Activated CD8-positive, alpha-beta memory T cell treated with anti-CD3 and anti-CD28 coated beads for 36 hours (primary cell): Measurements from ENCODE around the gene TAS1R2. TPM values are rescaled to one million over a fixed set of nuclear protein-coding genes. Genes with fewer than 3 reads are reported as not detected.

Experiments
- CTCF ChIA-PET: fragments of 350-600 bp; sonication (Branson Sonifier 250); formaldehyde crosslinking; loops from one replicate; lab custom pipeline; 2021; ENCODE audit warnings: antibody characterized with exemption; lab: Charles Lee
- POLR2A ChIA-PET: fragments of 350-600 bp; sonication (Branson Sonifier 250); formaldehyde crosslinking; loops from one replicate; lab custom pipeline; 2021; ENCODE audit warnings: antibody characterized with exemption; lab: Charles Lee
- total RNA-seq, 2 experiments: library from RNA; stranded (reverse); gene quantifications; one replicate each; pipeline ENCODE4 v1.2.3, GENCODE V29; 2021

The TAS1R2 gene
- total RNA-seq, 2 experiments from 2014 or later: not detected

DNA sequence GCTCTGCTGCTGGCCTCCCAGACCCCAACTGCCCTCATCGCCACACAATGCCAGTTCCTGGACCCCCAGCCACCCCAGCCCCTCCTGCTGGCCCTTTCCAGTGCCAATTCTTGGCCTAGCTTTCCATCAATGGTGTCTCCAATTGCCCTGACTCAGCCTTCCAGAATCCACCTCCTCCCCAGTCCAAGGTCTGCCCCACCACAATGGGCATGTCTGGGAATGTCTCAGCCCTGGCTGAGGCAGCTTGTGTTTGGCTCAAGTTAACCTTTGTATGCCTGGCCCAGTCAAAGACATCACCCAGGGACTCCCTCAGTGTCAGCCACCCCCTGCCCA, 26.5 kb upstream of the TAS1R2 start:
- ChIA-PET POLR2A (no interaction called here), CTCF (no interaction called here)

DNA sequence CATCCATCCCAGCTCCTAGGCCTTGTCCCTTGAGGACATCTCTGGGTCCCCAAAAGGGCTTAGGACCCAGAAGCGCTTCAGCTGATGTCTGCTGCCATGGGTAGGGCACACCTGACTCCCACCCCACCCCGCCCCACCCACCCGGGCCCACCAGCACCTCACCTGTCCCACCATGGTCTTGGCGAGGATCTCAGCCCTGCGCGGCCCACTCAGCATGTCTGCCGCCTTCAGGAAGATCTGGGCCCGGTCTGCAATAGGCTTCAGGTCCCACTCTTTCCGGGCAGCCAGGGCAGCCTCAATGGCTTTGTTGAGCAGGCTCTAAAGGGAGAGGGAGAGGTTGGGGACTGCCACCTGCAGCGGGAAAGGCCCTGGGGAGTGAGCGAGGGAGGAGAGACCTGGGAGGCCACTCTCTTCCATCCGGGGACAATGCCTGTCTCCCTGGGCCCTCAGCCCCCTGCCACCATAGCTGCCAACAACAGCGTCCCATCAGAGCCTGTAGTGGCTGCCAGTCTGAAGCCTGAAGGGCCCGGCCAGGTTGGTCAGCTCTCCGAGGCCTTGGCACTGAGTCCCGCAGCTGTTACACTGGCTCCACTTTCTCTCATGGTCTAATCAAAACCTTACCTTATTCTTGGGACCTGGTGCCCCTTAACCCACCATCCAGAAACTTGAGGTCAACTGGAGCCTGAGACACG, 26.0 kb upstream of the TAS1R2 start:
- ChIA-PET POLR2A (no interaction called here), CTCF (interaction anchor here (1.8 kb wide), 1 partner anchor 164 kb away, joined by 4 read pairs; no protein-coding TSS in a partner anchor)

DNA sequence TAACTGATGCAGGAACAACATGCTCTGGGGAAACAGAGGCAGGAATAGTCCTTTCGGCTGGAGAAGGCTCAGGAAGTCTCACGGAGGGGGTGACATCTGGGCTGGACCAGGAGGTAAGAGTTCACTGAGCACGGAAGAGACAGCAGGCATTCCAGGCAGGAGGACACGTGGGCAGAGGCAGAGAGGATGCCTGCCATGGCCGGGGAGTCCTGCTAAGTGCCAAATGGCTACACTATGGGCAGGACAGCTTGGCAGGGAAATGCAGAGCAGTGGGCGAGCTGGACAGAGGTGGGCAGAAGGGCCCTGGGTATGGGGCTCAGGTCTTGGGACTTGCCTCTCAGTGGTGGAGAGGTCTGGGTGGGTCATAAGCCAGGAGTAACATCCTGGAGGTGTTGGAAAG, 25.3 kb upstream of the TAS1R2 start:
- POLR2A ChIA-PET: interaction anchor here (0.7 kb wide), 1 partner anchor 275 kb away, joined by 3 read pairs; no protein-coding TSS in a partner anchor
- CTCF ChIA-PET: interaction anchor here (0.7 to 2.0 kb wide), 14 partner anchors 9 to 288 kb away, joined by 3 to 18 read pairs (median 4); no protein-coding TSS in a partner anchor

DNA sequence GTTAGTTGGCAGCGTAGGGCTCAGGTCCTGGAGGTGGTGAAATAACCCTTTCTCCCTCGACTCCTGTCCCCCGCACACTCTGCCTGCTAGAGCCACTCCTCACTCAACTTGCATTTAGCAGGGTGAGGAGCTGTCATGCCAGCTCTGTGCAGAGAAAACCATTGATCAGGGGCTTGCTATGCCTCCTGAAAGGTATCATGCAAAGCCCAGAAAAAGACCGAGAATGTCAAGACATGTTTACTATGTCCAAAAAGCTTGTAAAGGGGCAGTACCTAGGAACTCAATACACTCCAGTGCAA, 24.9 kb upstream of the TAS1R2 start:
- POLR2A ChIA-PET: interaction anchor here (0.7 kb wide), 1 partner anchor 275 kb away, joined by 3 read pairs; no protein-coding TSS in a partner anchor
- CTCF ChIA-PET: interaction anchor here (0.5 to 2.0 kb wide), 16 partner anchors 9 to 651 kb away, joined by 3 to 18 read pairs (median 4); no protein-coding TSS in a partner anchor

DNA sequence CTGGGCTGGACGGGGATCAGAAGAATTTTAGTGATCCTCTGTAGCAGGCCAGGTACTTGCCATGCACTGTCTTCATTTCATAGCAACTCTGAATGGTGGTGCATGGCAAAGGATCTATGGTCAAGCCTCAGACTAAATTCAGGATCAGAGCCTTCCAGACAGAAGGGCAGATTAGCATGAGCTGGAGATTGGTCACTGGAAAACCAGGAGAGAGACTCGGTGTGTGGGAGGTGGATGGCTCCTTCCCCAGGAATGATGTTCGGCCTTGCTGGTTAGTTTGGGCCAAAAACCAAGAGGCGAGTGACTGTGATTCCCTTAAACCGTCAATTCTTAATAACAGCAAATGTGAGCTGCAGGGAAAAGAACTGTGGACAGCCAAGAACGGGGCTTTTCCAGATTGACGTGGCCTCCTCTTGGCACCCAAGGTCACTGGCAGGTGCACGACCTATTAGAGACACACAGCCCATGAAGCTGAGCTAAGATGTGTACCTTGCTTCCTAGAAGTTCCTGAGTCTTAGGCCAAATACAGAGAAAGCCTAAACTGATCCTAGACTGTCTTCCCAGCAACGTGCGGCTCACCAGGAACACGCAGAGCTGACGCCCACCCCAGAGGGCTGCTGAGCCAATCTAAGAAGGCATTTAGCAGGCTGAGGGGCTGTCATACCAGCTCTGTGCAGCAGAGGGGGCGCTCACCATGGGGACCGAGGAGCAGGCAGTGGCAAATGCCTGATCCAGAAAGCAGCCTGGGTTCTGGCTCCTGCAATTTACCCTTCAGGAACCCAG, 24.4 kb upstream of the TAS1R2 start:
- ChIA-PET POLR2A (interaction anchor here (0.7 kb wide), 1 partner anchor 276 kb away, joined by 3 read pairs; no protein-coding TSS in a partner anchor), CTCF (interaction anchor here (0.5 to 2.0 kb wide), 15 partner anchors 9 to 652 kb away, joined by 3 to 18 read pairs (median 4); no protein-coding TSS in a partner anchor)

DNA sequence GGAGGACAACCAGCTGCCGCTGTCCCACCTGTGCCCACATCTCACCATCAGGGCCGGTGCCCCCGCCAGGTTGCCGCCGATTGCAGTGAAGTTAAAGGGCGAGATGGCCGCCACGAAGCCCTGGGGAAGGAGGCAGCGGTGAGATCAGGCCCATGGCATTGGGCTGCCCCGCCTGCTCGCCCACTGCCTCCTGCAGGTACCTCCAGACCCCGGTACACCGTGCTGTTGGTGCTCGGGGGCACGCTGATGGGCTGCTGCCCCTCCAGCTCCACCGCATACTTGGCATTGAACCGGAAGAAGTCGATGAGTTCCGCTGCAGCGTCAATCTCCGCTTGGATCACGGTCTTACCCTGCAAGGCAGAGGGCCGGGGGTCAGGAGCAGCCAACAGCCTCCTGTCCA, 23.6 kb upstream of the TAS1R2 start:
- CTCF ChIA-PET: interaction anchor here (2.0 kb wide), 2 partner anchors 8 to 231 kb away, joined by 5 to 18 read pairs; no protein-coding TSS in a partner anchor
- POLR2A ChIA-PET: no interaction called here

DNA sequence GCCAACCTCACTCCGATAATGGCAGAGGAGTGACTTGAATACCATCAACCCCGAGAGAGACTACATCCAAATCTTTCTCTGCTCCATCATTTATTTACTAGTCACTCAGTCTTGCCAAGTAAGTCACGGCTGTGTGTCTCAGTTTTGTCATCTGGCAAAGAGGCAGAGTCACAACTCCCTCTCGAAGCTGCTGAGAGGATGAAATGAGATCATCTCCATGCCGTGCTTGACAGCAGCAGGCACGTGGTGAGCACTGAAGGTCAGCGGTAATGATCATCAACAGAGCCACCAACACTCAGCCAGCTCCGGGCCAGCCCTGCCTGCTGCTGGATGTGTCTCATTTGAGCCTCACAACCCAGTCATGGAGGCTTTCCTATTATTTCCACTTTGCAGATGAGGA, 23.0 kb upstream of the TAS1R2 start:
- CTCF ChIA-PET: interaction anchor here (2.0 kb wide), 1 partner anchor 231 kb away, joined by 5 read pairs; no protein-coding TSS in a partner anchor
- POLR2A ChIA-PET: no interaction called here

DNA sequence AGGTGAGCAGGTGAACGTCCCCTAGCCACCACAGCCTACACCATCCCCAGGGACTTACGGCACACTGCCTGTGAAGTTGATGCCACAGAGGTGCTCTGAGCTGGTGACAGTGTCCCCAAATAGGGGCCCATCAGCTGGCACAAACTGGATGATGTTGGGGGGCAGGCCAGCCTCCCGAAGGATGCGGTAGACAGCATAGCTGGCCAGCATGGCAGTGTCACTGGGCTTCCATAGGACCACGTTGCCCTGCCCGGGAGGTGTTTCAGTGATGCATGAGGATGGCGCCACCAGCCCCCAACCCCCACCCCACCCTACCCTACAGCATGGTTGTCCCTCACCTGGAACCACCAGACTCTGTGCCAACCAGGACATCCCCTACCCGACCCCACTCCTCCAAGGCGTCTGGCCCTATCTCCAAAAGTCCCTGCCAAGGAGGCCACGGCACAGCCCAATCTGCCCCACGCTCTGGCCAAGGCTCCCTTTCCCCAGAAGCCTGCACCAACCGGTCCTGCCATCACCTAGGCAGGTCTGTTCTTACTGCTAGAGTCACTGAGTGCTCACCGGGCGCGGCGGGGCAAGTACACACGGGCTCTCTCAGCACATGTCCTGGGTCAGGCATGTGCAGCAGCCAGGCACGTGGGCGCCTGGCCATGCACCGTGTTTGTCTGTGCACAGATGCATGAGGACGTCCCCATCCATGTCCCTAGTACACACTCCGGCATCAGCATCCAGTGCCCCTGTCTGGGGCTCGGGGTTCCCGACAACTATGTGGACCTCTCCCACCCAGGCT, 22.4 kb upstream of the TAS1R2 start:
- ChIA-PET CTCF (no interaction called here), POLR2A (no interaction called here)

DNA sequence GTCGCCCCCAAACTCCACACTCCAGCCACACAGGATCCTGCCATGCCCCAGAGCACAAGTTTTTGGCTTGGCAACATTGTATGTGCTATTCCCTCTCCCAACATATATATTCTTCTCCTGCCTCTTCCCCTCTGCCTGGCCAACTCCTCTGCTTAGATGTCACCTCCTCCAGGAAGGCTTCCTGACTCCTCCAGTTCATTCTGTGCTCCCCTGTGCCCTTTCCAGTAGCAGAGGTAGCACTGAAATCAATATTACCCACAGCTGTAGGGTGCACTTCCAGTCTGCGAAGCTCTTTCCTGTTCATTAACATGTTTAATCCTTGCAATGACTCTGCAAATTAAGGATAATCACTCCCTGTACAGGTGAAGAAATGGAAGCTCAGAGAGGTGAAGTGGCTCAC, 21.7 kb upstream of the TAS1R2 start:
- ChIA-PET POLR2A (no interaction called here), CTCF (interaction anchor here (0.6 kb wide), 1 partner anchor 1024 kb away, joined by 3 read pairs; no protein-coding TSS in a partner anchor)

DNA sequence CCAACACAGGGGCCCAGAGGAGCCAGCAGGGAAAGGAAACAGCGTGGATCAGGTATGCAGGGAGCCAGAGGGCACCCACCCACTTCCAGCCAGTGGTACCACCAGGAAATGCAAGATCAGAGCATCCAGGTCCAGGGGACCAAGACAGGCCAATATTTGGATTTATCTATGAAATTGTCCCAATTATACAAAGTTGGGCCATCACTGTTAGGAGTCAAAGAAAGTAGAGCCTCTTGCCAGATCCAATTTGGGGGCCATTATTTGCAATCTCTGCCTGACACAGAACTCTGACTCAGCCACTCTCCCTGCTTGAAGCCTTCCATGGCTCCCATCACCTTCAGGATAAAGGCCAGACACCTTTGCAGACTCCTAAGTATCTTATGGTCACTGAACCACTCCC, 21.1 kb upstream of the TAS1R2 start:
- CTCF ChIA-PET: no interaction called here
- POLR2A ChIA-PET: no interaction called here

DNA sequence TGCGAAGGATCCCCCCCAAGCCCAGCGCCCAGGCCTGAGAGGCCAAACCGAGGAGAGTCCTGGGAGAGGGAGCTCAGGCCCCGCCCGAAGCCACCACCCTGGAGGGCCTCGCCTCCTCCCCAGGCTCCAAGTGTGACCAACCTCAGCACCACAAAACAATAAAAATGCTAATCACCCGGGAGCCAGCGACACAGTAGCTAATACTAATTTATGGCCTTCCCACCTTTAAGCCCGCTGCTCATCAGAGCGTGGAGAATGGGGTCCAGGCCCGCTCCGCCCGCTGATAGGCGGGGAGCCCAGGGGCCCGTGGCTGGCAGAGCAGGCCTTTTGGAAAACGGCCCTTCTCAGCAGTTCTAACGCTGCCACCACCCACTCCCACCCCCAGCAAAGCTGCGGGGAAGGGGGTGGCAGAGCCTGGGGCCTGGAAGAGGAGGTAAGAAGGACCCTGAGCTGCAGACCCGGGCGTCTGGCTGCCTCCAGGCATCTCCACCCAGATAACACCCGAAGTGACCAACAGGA, 20.4 kb upstream of the TAS1R2 start:
- ChIA-PET CTCF (interaction anchor here (0.7 kb wide), 1 partner anchor 1574 kb away, joined by 3 read pairs; no protein-coding TSS in a partner anchor), POLR2A (no interaction called here)

DNA sequence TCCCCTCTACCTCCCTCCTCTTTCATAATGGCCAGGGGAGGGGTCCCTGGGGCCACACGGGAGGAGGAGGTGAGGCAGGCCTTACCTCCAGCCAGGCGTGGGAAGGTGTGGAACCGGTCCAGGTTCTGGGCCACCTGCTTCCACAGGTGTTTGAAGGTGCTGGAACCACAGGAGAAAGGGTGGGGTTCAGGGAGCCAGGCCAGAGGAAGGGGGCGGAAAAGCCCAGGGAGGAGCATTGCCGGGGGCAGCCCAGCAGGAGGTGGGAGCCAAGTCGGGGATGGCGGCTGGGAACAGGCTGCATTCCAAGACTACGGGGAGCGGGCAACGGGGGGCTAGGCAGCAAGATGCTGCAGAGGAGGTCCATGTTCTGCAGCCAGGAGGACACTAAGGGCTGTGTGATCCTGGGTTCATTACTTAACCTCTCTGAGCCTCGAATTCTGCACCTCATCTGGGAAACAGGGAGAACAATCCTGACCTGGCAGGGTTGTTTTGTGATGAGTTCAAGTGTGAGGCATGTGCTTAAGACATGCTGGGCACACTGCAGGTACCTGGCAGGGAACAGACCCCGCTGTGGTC, 19.8 kb upstream of the TAS1R2 start:
- CTCF ChIA-PET: no interaction called here
- POLR2A ChIA-PET: no interaction called here

DNA sequence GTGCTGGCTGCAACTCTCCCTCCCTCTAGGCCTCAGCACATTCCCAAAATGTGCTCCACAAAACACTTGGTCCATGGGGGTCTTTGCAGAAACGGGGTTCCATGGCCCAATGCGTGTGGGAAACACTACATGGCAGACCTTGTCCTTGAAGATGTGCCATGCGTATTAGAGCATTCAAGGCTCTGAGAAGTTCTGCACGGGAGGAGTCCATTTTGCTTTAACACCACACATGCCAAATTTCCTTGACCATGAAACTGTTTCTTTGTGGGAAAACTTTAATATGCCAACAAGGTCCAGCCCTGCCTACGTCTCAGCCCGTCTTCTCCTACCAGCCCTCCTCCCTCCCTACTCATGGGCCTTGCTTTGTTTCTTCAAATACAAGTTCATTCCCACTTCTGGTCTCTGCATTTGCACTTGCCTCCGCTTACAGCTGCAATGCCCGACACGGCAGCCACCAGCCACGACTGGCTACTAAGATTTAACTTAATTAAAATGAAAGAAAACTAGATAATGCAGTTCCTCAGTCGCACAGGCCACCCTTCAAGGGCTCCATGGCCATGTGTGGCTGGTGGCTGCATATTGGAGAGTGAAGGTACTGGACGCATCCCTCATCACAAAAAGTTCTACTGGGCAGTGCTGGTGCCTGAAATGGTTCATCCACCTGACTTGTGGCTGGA, 19.2 kb upstream of the TAS1R2 start:
- ChIA-PET CTCF (no interaction called here), POLR2A (no interaction called here)

DNA sequence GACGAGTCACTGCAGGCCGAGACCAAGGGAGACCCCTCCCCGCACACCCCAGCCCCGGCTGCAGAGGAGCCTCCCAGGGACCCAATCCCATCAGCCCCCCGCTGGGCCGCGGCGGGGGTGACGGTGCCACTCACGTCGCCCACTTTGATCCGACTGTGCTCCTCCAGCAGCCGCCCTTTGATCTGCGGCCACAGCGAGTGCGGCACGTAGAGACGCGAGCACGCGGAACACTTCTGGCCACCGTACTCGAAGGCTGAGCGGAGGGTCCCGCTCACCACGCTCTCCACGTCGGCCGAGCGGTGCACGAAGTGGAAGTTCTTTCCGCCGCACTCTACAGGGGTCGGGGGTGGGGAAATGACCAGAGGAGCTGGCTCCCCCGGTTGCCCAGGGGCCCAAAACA, 17.8 kb upstream of the TAS1R2 start:
- CTCF ChIA-PET: no interaction called here
- POLR2A ChIA-PET: no interaction called here

DNA sequence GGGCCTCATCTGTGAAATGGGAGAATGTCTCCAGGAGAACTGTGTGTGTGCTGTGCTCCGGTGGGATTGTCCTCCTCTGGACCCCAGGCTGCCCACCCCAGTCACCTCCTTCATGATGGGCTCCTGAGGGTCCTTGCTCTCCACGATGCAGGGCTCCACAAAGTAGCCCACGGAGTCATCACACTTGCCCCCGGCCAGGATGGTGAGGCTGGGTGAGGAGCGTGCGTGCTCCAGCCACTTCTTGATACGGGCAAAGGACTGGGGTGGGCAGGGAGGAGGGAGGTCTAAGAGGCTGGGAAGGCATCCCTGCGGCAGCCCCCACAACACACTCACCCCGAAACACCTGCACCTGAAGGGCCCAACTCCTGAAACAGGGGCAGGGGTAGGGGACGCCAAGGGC, 16.8 kb upstream of the TAS1R2 start:
- ChIA-PET POLR2A (no interaction called here), CTCF (interaction anchor here (1.1 to 2.4 kb wide), 2 partner anchors 8 to 11 kb away, joined by 5 to 18 read pairs; no protein-coding TSS in a partner anchor)

DNA sequence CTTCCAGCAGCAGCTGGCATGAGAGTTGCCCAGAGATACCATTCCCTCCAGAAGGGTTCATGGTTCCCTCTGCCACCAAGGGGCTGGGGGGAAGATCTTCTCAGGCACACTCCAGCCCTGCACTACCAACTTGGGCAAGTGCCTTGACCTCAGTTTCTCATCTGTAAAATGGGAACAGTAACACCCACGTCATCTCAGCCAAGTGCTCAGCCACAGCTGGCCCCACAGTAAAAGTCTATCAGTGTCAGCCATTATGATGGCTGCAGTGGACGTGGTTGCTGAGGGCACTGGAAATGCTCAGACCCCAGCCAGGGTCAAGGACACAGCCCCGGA, 16.3 kb upstream of the TAS1R2 start:
- POLR2A ChIA-PET: no interaction called here
- CTCF ChIA-PET: interaction anchor here (0.8 to 2.4 kb wide), 7 partner anchors 8 to 279 kb away, joined by 3 to 18 read pairs (median 5); no protein-coding TSS in a partner anchor

DNA sequence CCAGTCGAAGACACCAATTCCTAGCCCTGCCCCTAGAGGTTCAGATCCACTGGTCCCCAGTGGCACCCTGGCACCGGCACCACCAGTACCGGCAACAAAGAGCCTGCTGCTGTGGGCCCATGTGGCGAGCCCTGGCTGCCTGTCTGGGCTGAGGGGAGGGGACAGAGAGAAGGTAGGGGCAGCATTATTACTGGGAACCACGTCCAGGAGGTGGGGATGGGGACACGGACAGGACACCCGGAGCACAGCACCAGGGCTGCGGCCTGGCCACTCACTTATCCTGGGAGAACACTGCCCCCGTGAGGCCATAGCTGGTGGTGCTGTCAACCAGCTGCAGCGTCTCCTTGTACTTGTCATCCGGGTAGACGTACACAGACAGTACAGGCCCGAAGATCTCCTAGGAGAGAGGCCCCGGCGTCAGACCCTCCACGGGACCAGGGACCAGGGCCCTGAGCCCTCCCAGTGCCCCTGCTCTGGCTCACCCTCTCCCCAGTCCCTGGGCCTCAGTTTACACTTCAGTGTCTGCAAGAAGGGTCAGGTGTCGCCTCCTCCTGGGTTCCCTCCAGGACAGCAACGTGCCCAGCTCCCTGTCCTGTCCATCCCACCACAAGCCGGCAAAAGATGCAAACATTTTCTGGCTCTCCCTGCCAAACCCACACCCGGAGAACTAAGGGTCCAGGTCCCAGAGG, 15.8 kb upstream of the TAS1R2 start:
- ChIA-PET POLR2A (no interaction called here), CTCF (interaction anchor here (0.8 to 2.4 kb wide), 7 partner anchors 9 to 278 kb away, joined by 3 to 18 read pairs (median 5); no protein-coding TSS in a partner anchor)

DNA sequence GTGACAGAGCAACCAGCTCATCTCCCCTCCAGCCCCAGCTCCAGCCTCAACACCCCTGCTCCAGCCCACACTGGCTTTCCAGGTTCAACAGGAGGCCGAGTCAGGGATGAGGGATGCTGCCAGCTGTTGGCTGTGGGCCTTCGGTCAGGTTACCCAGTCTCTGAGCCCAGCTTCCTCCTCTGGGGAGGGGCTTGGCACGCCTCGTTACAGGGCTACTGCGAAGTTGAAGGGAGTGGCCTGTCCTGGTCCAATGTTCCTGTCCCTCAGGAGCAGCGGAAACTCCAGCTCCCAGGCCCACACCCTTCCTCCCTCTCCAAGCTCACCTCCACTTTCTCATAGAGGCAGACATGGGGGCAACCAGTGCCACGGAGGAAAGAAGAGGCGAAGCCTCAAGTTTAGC, 15.1 kb upstream of the TAS1R2 start:
- ChIA-PET CTCF (interaction anchor here (0.6 to 2.4 kb wide), 6 partner anchors 9 to 278 kb away, joined by 3 to 18 read pairs (median 5); no protein-coding TSS in a partner anchor), POLR2A (no interaction called here)
